Measurements from ENCODE around the gene LCN10. TPM values are rescaled to one million over a fixed set of nuclear protein-coding genes. Genes with fewer than 3 reads are reported as not detected.
A peak's percentile ranks its signal among the peaks of the same experiment; 100 is the strongest.

Gene LCN10
- total and polyA plus RNA-seq, 2 of the 13 experiments (the other 11 are each of a cell fraction or from before 2014, with no cell fraction given): 0.53 to 0.61 TPM

- TF ChIP-seq ZNF503 (CRISPR knock-in tag; IDR thresholded peaks at IDR 0.05) (0 out of 2 replicates have a peak, but pooled peaks have one; percentile 13), PREB (CRISPR knock-in tag; IDR thresholded peaks at IDR 0.05) (no peak), SNAPC5 (CRISPR knock-in tag; IDR thresholded peaks at IDR 0.05; ENCODE audit: borderline replicate concordance) (no peak), ZBTB37 (CRISPR knock-in tag; IDR thresholded peaks at IDR 0.05) (no peak), ZNF546 (CRISPR knock-in tag; conservative IDR thresholded peaks at IDR 0.05) (peak; percentile 68; the same call in 1 of the 2 replicates), ZSCAN20 (CRISPR knock-in tag; IDR thresholded peaks at IDR 0.05; ENCODE audit: borderline replicate concordance) (no peak), ZSCAN31 (CRISPR knock-in tag; IDR thresholded peaks at IDR 0.05; ENCODE audit: low read depth) (no peak), ZNF879 (CRISPR knock-in tag; IDR thresholded peaks at IDR 0.05) (no peak), PCBP1 (IDR thresholded peaks at IDR 0.05; ENCODE audit: borderline replicate concordance, low read depth, low read length) (no peak), TFDP1 (CRISPR knock-in tag; IDR thresholded peaks at IDR 0.05; ENCODE audit: borderline replicate concordance) (peak; percentile 50; the same call in 1 of the 2 replicates), PRDM10 (CRISPR knock-in tag; IDR thresholded peaks at IDR 0.05; ENCODE audit: low read depth) (no peak), NFKBIZ (CRISPR knock-in tag; IDR thresholded peaks at IDR 0.05) (no peak), ATF2 (CRISPR knock-in tag; IDR thresholded peaks at IDR 0.05) (no peak), ZNF432 (CRISPR knock-in tag; IDR thresholded peaks at IDR 0.05; ENCODE audit: borderline replicate concordance) (no peak)
These were observed 48.1 kb upstream of the LCN10 start, which contains the start of gene TMEM141 (continued) for GRCh38 chr9:136790640-136791515.
